ELR (cell line): ENCODE measurements around the gene CSRNP3.

ENCODE experiments used
- DNase-seq: peaks from one replicate; pipeline ENCODE4 v3.0.0-alpha.2; 2015; ENCODE audit warnings: low read depth

The CSRNP3 gene

DNA sequence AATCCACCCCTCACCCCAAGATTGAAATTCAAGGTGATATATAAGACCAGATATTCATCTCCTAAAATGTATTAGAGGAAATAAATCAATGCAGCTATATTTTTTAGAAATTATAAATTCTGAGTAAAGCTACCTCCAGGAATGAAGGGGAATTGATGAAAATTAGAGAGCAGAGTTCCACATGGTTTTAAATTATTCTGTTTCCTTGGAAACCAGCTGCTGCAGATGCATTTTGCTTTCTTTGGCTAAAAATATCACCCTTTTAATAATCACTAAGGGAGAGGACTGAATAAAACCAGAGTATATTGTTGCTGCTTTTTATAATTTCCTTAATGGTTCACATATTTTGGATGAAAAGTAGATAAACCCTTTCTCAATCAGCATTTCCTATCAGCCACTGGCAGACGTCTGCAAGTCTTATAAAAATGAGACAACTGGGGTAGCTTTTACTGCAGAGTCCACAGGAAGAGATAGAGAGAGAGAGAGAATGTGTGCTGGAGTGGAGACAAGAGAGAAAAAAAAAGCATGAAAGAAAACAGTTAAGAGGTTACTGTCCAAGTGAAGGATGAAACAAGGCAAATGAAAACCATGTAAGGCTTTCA lies 2.0 kb downstream of the CSRNP3 start:
- DNase-seq, result no peak

DNA sequence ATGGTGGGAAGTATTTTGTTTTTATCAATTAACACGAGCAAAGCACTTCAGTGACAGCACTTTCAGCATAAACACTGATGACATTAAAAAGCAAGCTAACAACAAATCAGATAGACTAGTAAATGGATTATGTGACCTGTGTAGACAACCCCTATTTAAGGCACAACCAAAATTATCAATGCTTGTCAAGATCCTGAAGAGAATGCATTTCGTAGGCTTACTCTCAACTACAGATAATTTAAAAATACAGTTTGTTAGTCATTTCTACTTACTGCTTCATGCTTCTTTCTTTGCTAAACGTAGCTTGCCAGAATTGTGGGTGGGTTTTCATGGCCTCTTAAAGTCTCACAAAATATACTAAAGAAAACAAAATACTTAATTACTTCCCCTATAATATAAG lies 3.4 kb downstream of the CSRNP3 start:
- DNase-seq, result no peak

DNA sequence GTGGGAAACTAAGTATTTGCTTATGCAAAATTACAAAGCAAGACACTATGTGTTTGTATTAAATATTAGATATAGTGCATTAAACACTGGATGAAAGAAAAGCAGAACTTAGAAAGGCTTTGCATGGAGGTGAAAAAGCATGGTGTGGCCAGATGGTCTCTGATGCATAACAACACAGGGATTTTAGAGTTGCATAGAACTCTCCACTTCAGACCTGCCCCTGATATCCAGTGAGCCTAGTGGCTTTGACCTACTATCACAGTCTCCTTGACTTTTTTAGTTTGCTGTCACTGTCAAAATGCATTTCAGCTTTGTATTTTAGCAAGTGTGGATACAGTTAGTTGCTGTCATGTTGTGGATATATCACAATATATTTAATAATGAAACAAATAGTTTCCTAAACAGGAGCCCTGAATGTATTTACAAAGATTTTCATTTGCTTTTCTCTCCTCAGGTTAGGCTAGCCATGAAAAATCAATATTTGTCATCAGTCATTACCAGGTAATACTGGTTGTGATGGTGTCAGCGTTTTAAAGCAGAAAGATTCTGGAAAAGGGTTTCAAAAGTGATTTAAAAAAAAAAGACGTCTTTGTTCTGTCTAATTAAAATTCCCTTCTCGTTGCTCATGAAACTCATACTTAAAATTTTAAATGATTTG lies 5.2 kb downstream of the CSRNP3 start:
- DNase-seq, result no peak

DNA sequence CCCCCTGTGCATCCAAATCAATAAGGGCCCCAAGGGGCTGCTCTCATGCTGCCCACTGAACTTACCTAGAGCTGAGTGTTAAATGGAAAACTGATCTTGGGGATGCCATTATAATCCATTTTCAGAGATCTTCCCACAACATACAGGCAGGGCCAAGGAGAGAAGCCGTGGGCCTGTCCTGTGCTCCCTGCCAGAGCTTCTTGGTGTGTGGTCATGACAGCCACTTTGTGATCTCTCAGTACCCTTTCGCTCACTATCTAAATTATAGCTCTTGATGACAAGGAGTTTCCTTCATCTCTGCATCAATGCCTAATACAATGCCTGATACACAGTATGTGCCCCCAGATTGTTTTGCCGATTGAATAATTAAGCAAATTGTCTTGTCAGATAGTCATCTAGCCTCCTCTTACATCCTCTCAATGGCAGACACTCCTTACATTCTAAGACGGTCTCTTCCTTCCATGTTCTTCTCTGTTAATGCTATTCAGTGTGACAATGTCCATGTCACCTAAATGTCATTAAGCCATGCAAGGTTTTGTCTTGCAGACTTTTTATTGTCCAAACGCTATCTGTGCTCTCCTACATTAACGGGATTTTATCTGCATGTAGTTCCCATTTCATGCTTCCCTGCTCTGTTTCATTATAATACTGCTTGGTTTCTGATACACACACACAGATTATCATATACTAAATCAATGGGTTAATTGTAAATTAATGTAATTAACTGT lies 5.9 kb downstream of the CSRNP3 start:
- no peak for DNase-seq

DNA sequence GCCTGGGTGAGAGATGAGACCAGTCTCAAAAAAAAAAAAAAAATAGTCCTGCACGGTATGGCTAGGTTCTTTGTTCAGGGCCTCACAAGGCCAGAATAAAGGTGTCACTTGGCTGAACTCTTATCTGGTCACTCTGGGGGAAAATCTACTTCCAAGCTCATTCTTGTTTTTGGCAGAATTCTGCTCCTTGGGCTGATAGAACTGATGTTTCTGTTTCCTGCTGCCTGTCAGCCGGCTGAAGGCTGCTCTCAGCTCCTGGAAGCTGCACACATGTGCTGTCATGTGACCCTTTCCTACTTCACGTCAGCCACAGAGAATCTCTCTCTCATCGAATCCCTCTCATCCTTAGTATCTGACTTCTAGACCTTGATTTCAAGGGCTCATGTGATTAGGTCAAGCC lies 10.4 kb downstream of the CSRNP3 start:
- DNase-seq, result no peak

DNA sequence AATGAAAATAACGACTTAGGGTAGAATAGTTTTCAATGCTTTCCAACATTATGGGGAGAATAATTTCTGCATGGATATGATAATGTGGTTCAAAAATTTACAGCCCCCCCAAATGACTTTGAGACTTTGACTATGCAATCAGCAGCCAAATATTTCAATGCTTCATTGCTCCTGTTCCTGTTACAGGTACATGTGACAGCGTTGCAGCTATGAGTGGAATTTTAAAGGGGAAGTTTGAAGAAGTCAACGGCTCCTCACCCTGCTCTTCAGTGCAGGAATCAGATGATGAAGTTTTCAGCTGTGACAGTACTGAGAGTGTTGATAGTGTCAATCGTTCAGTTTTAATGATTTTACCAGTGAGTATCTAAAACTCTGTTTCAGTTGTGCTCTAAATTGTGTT lies 25.1 kb downstream of the CSRNP3 start:
- DNase-seq, result no peak

DNA sequence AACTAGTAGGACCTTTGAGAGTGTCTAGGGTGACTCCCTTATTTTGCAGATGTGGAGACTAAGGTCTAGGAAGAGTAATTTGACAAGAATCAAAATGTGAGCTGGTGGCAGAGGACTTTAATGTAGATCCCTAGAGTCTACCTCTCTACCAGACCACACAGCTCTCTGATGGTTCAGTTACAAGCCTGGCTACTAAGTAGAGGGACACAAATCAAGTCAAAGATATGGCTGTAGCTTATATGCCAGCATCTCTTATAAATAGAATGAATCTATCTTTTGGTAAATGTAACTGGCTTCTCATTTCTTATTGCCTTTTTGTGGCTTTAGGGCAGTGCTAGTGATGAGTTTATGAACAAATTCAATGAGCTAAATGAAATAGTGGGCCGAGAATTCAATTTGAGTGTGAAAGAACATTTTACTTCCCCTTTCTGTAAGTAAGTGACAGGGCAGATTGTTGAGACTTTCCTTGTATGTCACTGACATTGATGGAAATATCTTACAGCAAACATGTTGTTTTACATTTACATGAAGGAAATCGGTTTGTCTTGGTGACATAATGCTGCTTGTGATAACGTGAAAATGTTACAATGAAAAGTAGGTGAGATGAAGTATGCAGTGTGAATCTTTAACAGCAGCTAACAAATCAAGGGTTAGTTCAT lies 28.3 kb downstream of the CSRNP3 start:
- DNase-seq, result no peak

DNA sequence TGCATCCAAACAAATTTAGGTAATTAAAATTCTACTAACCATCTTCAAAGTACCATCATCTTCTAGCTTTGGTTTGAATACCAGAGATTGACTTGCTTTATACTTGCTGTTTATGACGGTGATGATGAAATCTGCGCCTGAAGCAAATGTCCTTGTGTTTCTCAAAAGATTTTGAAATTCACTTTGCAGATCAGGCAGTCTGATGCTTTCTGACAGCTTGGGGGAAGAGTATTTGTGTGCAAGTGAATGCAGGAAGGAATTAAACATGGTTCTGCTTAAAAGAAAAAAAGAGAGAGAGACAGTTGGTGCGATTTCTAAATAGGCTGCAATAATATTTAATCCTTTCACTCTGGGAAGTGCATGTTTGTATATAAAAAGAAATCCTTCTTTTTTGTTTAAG lies 29.6 kb downstream of the CSRNP3 start:
- peak; percentile 0 for DNase-seq

DNA sequence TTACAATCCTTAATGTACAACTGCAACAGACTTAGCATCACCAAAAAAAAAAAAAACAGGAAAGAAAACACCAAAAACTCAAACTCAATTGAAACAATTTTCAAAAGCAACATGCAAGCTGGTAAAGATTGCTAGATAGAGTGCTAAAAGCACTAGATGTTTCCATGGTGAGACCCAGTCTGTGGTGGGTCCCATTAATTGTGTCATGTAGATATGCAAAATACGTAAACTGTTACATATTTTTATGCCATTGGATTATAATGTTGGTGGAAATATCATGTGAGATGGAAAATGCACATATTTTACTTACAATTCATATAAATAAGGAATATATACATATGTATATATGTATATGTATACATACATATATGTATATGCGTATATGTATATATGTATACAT lies 30.5 kb downstream of the CSRNP3 start:
- DNase-seq, result no peak

DNA sequence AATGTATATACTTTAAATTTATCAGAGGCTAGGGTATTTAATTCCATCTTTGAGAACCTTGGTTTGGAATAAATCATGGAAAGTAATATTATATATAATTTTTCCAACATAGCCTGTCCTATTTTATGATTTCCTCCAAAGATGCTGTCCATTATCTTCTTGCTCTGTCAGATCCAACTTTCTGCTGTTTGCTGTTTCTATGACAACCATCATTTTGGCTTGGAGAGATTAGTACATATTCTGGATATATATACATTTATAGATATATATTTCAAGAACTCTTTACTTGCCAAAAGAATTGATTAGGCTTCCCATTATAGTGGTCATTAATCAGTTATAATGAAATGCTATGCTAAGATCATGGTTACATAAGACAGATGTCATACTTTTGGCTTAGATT lies 31.3 kb downstream of the CSRNP3 start:
- DNase-seq, result no peak

DNA sequence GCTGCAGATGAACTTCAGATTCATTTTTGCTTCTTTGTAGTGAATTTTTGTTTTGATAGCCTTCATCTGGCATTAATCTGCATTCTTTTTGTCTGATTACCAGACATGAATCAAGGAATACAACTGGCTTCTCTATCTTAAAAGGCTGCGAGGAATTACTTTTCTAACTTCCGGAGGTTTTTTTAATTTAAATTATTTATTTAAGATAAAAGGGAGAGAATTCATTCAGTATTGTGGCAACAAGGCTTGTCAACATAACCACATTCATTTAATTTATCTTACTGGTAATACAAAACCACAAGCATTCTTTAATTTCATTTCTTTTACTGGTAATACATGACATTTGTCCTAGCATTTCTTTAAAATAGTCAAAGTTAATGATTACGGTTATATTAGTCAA lies 36.0 kb downstream of the CSRNP3 start:
- no peak for DNase-seq

DNA sequence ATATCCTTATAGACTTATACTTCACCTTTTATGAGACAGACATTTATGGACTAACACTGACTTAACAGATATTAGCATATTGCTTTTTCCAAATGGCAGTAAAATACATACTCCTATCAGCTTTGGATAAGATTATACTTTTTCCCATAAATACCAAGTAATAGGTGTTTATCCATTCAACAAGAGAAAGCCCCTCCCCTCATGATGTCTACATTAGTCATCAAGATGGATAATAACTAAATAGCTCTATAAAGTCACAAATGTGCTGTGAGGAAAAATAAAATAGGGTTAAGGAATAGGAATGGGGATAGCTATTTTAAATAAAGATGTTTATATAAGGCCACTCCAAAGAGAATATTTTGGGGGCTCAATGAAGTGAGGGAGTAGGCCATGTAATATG lies 39.4 kb downstream of the CSRNP3 start:
- peak; percentile 15 for DNase-seq

DNA sequence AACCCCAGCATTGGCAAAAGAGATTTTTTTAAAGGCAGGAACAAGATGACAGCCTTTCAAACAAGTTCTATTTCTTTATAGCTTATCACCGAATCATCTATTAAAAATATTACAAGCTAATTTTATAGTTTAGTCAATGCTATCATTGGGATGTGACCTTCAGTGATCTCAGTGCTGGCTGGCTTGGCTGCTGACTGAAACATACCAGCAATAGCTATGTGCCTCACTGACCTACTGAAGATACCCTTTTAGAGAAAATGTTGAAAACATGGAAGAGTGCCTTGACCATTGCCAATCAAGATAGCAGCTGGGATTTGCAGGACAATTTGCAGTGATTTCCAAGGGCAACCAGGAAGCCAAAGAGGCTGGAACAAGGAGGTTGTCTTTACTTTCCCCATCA lies 44.0 kb downstream of the CSRNP3 start:
- DNase-seq, result no peak

DNA sequence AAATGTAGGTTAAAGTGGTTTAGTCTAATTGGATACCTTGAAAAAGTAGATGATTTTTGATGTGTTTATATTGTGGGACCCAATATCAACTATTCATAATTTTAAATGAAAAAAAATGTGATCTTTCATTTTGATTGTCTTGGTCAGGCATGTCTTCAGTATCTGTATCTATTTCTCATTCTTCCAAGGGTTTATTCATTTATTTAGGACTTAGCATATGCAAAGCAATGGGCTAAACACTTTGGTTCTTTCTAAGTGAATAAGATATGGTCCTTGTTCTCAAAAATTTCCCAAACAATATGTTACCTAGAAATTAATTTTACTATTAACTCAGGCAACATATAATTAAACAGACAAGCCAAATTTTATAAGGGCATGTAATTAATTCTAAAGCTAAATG lies 49.1 kb downstream of the CSRNP3 start:
- DNase-seq, result no peak

DNA sequence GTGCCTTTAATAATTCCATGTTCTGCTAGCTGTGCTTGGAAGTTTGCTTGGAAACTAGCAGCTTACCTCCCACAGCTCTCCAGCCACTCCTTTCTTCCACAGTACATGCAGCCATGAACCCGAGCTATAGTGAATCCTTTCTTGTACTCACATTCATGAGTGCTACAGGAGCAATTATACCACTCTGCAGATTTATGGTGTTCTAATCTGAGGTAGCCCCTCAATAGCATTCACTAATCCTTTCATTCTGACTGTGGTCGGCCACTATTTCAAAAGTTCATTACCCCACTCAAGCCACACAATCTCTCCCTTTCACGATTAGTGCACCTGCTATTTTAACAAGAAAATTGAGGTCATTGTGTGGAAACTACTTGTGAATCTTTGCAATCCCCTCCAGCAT lies 53.2 kb downstream of the CSRNP3 start:
- DNase-seq, result no peak

DNA sequence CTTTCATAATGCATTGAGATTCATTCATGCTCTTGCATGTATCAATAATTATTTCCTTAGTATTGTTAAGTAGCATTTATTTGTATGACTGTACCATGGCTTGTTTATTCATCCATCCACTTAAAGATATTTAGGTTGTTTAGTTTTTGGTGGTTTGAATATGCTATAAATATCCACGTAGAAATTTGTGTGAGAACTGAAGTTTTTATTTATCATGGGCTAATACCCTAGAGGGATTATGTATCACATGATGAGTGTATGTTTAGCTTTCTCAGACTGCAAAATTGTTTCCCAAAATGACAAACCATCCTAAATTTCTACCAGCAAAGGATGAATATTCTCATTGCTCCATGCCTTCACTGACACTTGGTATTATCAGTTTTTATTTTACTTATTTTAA lies 55.2 kb downstream of the CSRNP3 start:
- DNase-seq, result no peak

DNA sequence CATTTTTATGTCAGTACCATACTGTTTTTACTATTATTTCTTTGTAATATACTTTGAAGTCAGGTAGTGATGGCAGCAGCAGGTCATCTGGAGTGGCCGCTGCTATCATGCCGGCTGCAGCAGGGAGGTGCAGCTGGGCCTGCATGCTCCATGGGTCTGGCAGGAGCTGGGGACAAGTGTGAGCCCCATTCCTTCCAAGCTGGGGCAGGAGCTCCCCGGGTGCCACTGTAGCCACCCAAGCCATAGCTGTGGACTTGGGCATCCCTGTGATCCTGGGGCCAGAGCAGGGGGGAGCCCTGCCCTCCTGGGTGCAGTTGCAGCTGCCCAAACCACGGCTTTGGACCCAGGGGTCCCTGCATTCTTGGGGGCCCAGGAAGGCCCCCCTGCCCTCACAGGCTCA lies 59.2 kb downstream of the CSRNP3 start:
- DNase-seq, result no peak

DNA sequence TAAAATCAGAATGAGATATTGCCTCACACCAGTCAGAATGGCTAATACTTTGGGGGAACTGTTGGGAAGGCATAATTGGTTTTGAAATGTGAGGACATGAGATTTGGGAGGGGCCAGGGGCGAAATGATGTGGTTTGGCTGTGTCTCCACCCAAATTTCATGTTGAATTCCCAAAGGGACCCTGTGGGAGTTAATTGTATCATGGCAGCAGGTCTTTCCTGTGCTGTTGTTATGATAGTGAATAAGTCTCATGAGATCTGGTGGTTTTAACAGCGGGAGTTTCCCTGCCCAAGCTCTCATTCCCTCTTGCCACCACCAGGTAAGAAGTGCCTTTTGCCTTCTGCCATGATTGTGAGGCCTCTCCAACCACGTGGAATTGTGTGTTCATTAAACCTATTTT lies 59.6 kb downstream of the CSRNP3 start:
- DNase-seq, result no peak

DNA sequence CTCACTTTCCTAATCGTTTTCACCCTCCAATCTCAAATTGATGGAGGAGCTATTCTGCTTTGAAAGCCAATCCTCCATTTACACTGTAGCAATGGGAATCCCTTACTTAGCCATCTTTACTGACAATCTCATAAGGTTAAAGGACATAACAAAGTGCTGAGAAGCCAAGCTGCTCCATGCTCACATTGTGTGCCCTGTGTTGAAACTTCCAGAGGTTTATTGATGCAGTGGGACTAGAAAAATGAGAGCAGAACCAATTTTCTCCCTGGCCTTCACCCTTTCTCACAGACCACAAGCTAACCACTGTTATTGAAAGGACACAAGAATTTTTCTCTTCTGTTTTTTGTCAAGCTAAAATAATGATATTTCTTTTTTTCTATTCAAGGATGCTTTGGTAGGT lies 63.8 kb downstream of the CSRNP3 start:
- DNase-seq, result no peak

DNA sequence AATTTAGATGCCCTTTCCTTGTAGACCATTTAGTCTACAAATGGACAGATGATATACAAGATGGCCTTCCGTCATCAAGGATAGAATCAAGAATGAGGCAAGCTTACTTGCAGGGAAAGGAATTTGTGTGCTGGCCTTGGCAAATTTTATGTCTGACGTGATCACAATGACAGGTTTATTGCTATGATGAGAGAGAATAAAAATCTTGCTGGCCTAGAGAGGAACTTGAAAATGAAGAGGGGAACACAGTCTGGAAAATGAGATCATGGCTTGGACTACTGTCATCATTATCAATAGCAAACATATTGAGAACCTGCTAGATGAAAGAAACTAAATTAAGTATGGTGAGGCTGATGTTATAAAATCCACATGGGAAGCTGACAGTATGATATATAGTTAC lies 66.0 kb downstream of the CSRNP3 start:
- DNase-seq, result no peak

DNA sequence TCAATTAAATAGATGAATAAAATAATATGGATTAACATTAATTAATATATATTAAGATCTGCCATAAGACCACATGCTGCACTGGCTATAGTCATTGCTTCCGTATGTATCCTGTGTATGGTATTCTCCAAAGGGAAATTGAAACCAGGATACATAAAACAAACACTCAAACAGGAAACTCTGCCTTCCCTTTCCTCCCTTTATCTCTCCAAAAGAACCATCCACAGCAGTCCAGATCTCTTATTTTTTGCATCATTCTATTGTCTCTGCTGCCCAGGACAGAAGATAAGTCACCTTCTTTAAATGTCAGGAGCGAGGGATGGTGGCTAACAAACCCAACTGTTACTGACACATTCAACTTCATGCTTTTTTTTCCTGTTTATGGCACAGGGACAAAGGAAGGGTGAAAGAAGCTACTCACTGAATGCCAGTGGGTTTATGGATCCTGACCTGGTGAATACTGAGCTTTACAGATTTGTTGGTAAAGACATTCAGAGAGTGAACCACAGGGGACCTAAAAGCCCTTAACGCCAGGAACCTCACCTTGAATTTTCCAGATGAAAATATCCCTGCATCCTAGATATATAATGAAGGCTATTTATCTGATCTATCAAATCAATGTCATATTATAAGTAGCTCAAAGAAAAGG lies 67.5 kb downstream of the CSRNP3 start:
- DNase-seq, result no peak

DNA sequence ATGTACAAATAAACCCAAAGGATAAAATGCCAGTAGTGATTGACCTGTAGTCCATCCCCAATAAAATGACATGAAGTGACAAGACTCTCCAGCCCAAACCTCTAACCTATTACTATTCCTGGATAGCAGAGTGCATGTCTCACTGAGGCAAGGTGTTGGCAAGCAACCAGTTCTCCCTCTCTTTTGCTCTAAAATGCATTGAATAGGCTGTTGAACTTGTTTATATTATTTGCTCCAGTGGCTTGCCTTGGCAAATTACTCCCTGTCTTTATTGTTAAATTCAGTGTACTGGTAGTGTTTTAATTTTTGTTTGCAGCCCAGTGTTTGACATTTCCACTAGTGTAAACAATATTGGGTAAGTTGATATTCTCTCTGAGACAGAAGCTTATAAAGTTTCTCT lies 70.5 kb downstream of the CSRNP3 start:
- no peak for DNase-seq

DNA sequence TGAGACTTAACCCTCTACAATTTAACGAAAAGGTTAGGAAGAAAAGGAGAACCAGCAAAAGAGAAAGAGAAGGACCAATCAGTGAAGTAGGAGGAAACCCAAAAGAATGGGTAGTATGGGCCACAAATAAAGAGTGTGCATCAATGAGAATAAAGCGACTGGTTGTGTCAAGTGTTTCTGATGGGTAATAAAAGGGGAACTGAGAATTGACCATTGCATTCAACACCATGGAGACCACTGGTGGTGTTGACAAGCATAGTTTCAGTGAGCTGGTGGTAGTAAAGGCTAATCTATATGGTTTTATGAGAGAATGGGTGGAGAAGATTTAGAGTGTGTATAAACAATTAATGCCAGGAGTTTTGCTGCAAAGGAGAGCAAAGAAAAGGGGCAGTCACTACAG lies 75.4 kb downstream of the CSRNP3 start:
- no peak for DNase-seq
